ENCODE data around the gene BORCS8.
"Not testable (repeated sequence)": the region's sequence is repeated elsewhere in the genome, so short reads cannot be mapped to it uniquely, and the experiment has no call there.

BORCS8 gene

DNA sequence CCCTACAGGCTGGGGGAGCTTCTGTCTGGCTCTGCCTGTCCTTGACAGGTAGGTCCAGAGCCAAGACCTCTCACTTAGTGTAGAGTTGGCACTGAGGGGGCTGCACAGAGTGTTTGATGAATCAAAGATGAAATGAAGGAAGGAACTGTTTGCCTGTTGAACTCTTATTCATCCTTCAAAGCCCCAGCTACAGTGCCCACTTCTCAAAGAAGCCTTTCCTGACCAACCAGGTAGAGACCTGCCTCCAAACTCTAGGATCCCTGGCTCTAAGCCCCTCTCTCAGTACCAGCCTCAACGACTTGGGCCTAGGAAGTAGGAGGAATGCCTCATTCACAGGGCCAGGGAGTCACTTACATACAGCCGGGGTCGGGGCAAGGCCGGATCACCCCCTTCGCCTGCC is 44.6 kb downstream of the BORCS8 start:
- no peak for DNase-seq

GRCh38 chr19:19146865-19147264 is 45.1 kb downstream of the BORCS8 start:
- no peak for DNase-seq

- peak; percentile 39 to 96 for DNase-seq
These were observed 46.0 kb downstream of the BORCS8 start for GRCh38 chr19:19145684-19146608.

- no peak for DNase-seq
These were observed 46.7 kb downstream of the BORCS8 start for GRCh38 chr19:19145281-19145680.

DNA sequence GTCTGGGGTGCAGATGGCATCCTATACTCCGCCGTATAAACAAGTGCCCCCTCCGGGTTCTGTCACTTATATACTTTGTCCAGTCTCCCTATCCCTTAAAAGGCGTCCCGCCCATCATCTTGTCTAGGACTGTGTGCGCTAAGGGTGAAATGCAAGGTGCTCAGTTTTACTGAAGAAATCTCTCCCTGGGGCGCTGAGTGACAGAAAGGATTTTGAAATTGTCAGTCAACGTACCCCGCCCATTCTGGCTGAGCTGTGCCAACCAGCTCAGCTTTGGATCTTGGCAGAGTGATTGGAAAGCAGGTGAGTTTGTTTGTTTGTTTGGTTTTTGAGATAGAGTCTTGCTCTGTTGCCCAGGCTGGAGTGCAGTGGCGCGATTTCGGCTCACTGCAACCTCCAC is 49.6 kb downstream of the BORCS8 start:
- DNase-seq, result no peak

DNA sequence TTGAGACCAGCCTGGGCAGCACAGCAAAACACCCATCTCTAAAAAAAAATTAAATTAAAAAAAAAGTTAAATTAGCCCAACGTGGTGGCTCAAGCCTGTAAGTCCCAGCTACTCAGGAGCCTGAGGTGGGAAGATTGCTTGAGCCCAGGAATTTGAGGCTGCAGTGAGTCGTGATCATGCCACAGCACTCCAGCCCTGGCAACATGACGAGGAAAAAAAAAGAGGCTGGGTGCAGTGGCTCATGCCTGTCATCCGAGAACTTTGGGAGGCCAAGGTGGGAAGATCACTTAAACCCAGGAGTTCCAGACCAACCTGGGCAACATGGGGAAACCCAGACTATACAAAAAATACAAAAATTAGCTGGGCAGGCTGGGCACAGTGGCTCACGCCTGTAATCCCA is 51.5 kb downstream of the BORCS8 start:
- DNase-seq, result no peak

DNA sequence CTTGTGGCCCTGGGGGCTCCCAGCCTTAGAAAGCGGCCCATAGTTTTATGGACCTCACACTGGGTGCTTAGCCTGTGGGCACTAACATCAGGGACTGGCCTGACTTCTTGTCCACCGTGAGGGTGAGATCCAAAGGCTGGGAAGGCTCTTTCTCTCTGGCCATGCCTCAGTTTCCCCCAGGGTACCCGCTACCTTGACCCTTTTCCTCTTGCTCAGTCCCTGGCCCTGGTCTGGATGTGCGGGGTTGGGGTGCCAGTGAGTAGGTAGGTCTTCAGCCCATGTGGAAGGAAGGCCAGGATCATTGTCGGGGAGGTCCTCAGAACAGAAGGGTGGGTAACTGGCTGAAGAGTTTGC is 52.1 kb downstream of the BORCS8 start:
- DNase-seq, result no peak

DNA sequence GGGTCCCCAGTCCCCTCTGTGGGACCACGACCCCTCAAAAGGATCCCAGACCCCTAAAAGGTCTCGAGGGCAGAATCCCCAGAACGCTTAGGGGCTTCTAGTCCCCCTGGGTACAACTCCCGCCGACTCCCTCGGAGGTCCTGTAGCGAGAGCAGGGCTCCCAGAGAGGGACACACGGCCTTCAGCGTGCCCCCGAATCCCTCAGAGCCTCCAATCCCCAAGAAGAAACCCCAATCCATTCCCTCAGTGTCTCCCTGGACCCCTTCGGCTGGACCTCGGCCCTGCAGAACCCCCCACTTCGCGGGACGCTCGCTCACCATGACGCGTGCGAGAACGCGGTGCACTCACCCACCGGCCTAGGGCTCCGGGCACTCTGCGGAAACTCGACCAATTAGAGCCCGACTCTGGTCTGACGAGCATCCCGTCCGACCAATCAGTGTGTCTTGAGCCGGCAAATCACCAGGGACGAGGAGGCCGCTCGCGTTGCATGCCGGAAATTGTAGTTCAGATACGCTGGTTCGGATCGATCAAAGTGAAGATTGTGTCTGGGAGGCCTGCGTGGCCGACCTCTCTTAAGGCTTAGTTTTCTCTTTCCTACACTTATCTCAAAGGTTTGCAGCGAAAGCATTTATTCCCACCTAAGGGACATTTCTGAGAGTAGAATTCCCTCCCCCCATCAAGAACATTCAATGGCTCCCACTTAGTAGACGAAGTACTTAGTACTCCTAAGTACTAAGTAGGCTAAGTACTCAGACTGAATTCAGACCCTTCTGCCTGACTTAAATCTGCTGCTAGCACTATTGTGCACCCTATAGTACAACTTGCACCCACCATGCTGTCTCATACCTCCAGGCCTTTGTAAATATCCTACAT is 53.6 kb downstream of the BORCS8 start, which contains the start of gene TMEM161A:
Gene TMEM161A (minus strand): TSS at position 370 of the 873 bp plus-strand sequence. CDS start 50 bp downstream, at position 320.
- DNase-seq, result peak; percentile 96 to 99

DNA sequence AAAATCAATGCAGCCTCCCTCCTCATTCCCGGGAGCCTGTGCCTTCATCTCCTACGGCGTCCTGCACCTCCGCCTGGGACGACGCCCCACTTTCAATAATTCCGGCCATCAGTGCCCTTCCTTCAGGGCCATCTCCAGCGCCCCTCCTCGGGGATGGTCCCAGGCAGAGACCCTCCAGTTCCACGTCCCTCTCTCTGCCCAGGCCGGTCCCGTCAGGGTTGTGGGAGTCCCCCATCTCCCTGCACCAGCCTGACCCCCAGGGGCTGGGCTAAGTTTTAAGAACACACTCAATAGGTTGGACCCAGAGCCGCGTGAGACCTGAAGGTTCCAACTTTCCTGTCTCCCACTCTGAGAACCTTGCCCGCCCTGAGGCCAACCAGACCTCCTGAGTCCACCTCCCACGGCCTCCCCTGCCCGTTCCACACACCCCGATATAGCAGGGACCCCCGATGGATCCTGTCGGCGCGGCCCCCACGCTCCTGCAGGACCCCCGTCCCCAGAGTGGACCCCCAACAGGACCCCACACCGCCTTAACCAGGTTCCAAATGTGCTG is 54.3 kb downstream of the BORCS8 start:
- DNase-seq, result no peak

DNA sequence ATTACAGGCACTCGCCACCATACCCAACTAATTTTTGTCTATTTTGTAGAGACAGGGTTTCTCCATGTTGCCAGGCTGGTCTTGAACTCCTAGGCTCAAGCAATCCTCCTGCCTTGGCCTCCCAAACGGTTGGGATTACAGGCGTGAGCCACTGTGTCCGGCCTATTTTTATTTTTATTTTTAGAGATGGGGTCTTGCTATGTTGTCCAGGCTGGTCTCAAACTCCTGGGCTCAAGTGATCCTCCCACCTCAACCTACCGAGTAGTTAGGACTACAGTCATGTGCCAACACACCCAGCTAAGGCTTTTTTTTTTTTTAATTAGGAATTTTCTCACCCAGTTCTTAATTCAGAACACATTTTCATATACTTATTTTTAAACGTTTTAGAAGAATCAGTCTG is 56.2 kb downstream of the BORCS8 start:
- not testable (repeated sequence) for DNase-seq

DNA sequence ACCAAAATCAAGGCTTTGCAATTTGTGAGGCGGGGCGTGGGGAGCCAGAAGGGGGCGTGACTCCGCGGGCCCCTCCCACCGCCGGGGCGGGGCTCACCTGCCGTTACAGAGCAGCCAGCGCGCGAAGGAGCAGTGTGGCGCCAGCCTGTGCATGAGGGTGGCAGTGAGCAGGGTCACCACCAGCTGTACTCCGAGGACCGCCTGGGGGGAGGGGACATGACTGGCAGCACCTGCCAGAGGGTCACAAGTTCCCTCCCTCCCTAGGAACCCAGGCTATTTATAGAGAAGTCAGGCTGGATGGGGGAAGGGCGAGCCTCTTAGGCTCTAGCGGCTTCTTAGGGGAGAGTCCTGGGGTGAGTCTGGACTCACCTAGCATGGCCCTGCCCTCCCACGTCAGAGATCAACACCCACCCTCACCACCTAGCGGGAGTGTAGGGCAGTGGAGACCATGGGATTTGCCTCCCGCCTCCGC is 57.2 kb downstream of the BORCS8 start:
- DNase-seq, result peak in 1 of 2 donors; percentile 7

DNA sequence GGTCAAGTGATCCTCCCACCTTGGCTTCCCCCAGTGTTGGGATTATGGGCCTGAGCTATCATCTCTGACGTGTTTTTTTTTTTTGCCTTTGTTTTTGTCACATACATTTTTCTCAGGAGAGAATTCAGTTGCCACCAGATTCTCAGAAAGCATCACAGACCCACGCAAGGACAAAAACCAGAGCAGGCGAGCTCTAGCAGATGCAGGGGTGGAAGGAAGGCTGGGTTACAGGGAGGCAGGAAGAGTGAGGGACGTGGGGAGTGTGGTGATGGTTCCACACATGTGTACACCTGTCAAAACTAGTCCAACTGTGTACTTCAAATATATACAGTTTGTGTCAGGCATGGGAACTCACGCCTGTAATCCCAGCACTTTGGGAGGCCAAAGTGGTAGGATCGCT is 58.0 kb downstream of the BORCS8 start:
- no peak for DNase-seq

DNA sequence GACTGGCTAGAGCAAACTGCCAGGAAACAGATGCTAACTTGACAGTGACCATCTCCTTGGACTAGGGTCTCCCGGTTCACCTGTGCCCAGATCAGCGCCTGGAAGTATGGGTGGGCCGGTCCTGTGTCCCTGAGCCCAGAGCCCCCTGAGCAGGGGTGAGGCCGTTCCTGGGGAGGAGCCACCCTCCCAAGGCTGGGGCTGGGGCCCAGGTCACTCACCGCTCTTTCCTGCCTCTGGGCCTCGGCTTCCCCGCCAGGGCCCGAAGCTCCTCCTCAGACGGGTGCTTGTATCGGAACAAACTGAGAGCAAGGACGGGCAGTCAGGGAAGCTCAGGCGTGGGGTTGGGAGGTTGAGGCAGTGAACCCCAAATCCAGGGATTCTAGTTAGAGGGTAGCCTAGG is 59.0 kb downstream of the BORCS8 start:
- no peak for DNase-seq

DNA sequence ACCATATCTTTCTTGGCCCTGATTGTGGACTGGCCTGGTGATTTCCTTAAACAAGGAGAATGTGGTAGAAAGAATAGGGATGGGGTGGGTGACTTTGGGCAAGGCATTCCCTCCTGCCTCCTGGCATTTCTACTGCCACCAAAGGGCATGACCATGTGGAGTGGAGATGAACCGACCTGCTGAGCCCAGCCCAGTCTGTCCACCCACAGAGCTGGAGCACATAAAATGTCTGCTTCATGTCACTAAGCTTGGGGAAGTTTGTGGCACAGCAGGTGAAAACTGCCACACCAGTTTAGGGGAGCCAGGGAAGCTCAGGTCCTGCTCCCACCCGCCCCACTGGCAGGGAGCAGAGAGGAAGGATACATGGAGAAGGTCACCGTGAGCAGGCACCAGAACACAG is 60.0 kb downstream of the BORCS8 start:
- no peak for DNase-seq
